Stimulated activated naive B cell treated with anti-CD40 and anti-IgM and Interleukin-4, amounts not matched to agents 10 μg/mL and 1 μg/mL and 100 μg/mL, for 72 hours (primary cell): Measurements from ENCODE around the gene NECTIN4.

ENCODE experiments used
- ATAC-seq, 2 donors: fragments of 150-1000 bp; cut with Tn5 transposase; replicated peaks; 2 replicates each; pipeline ENCODE4 v1.10.0; 2021; ENCODE audit warnings: moderate library complexity in 1 of 2
- DNase-seq: peaks from one replicate; pipeline ENCODE4 v3.0.0; 2021
- H3K27ac Mint-ChIP-seq: one replicate; pipeline ENCODE4 v1.8.0; 2022; ENCODE audit warnings: mild to moderate bottlenecking, mixed read lengths
- H3K27me3 Mint-ChIP-seq, 2 donors: one replicate each; pipeline ENCODE4 v1.8.0; 2022; ENCODE audit warnings: mixed read lengths in 2 of 2
- H3K36me3 Mint-ChIP-seq, 2 donors: one replicate each; pipeline ENCODE4 v1.8.0; 2022; ENCODE audit warnings: mixed read lengths in 2 of 2, mild to moderate bottlenecking in 1 of 2
- H3K4me1 Mint-ChIP-seq, 2 donors: one replicate each; pipeline ENCODE4 v1.8.0; 2022; ENCODE audit warnings: mixed read lengths in 2 of 2, mild to moderate bottlenecking in 1 of 2
- H3K4me3 Mint-ChIP-seq, 2 donors: one replicate each; pipeline ENCODE4 v1.8.0; 2022; ENCODE audit warnings: mild to moderate bottlenecking in 2 of 2, mixed read lengths in 2 of 2, moderate library complexity in 1 of 2
- H3K9me3 Mint-ChIP-seq, 2 donors: one replicate each; pipeline ENCODE4 v1.8.0; 2022; ENCODE audit warnings: mixed read lengths in 2 of 2, mild to moderate bottlenecking in 1 of 2

Gene NECTIN4

DNA sequence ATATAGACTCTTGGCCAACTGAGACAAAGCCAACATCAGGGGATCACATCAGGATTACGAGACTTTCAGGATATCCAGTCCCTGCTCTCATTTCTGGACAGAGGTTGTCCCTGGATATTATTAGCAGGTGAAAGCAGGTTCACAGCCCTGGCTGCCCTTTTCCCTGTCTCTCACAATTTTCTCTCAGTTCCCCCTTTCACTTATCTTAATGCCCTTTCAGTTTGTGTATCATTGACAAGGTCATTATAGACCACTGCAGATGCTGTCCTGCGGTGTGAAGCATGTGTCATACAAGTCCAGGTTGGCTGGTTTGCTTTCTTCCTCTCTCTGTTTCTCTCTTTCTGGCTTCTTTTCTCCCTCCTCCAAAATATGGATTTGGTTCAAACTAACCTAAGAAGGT is 6.7 kb upstream of the NECTIN4 start:
- Mint-ChIP-seq H3K36me3 (peaks cover 4 to 17% of the 10 kb centered on the region in 2 donors), H3K9me3 (no peaks in the 10 kb centered on the region), H3K4me1 (peaks cover 52 to 68% of the 10 kb centered on the region in 2 donors), H3K4me3 (peak overlapping the region; percentile 36 to 63), H3K27me3 (no peaks in the 10 kb centered on the region), H3K27ac (peak overlapping the region; percentile 89)
- ATAC-seq = peak; percentile 76 to 79
- DNase-seq = peak; percentile 40

DNA sequence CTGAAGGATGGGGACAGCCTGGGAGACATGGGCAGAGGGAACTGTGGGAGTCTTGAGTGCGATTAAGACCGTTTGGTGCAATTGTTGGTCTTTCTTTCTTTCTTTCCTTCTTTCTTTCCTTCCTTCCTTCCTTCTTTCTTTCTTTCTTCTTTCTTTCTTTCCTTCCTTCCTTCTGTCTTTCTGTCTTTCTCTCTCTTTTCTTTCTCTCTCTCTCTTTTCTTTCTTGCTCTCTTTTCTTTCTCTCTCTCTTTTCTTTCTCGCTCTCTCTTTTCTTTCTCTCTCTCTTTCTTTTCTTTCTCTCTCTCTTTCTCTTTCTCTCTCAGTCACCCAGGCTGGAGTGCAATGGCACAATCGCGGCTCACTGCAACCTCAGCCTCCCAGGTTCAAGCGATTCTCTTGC is 5.9 kb upstream of the NECTIN4 start:
- no peaks in the 10 kb centered on the region for H3K27me3 Mint-ChIP-seq
- no peak overlapping the region for H3K27ac Mint-ChIP-seq
- ATAC-seq = no peak
- no peak overlapping the region for H3K4me3 Mint-ChIP-seq
- no peak for DNase-seq
- peaks cover 50 to 62% of the 10 kb centered on the region in 2 donors for H3K4me1 Mint-ChIP-seq
- no peaks in the 10 kb centered on the region for H3K9me3 Mint-ChIP-seq
- H3K36me3 Mint-ChIP-seq = peaks cover 4 to 17% of the 10 kb centered on the region in 2 donors

GRCh38 chr1:161094481-161094880 is 5.1 kb upstream of the NECTIN4 start:
- Mint-ChIP-seq H3K27ac (no peak overlapping the region), H3K36me3 (peaks cover 4 to 10% of the 10 kb centered on the region in 2 donors), H3K27me3 (no peaks in the 10 kb centered on the region), H3K4me1 (peaks cover 47 to 58% of the 10 kb centered on the region in 2 donors), H3K4me3 (no peak overlapping the region), H3K9me3 (no peaks in the 10 kb centered on the region)
- no peak for ATAC-seq
- no peak for DNase-seq

- peaks cover 0 to 2% of the 10 kb centered on the region in 2 donors for H3K27me3 Mint-ChIP-seq
- peaks cover 0 to 2% of the 10 kb centered on the region in 2 donors for H3K36me3 Mint-ChIP-seq
- no peak overlapping the region for H3K4me3 Mint-ChIP-seq
- no peak overlapping the region for H3K27ac Mint-ChIP-seq
- no peaks in the 10 kb centered on the region for H3K9me3 Mint-ChIP-seq
- H3K4me1 Mint-ChIP-seq = peaks cover 36 to 42% of the 10 kb centered on the region in 2 donors
- no peak for DNase-seq
- peak in 1 of 2 donors; percentile 44 for ATAC-seq
Measured at GRCh38 chr1:161092621-161093028, 3.3 kb upstream of the NECTIN4 start.

GRCh38 chr1:161091796-161092507 is 2.6 kb upstream of the NECTIN4 start:
- no peak for ATAC-seq
- no peaks in the 10 kb centered on the region for H3K9me3 Mint-ChIP-seq
- peaks cover 29 to 36% of the 10 kb centered on the region in 2 donors for H3K4me1 Mint-ChIP-seq

DNA sequence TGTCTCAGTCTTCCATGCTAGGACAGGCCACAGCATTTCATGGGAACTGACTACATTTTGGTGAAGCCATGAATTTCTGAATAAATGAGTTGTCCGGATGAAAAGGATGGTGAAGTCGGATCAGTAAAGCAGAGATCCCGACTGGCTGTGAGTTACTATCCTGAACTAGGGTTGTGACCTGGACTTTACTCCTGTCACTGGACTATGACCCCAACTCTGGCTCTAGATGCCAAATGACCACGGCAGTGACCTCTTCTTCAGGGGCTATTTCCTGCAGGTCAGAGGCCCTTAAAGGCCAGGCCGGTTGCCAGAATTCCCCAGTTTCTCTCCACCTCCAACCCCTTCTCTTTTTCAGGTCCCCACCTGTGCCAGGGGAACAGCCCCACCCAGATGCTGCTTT is 1.7 kb upstream of the NECTIN4 start:
- Mint-ChIP-seq H3K4me3 (no peak overlapping the region), H3K27me3 (peaks cover 0 to 8% of the 10 kb centered on the region in 2 donors), H3K9me3 (no peaks in the 10 kb centered on the region), H3K4me1 (peaks cover 22 to 27% of the 10 kb centered on the region in 2 donors), H3K27ac (no peak overlapping the region), H3K36me3 (no peaks in the 10 kb centered on the region)
- no peak for ATAC-seq
- DNase-seq = no peak

More at GRCh38 chr1:161091796-161092507, 2.6 kb upstream of the NECTIN4 start:
- no peak for DNase-seq
- Mint-ChIP-seq H3K27ac (no peak overlapping the region), H3K4me3 (no peak overlapping the region), H3K27me3 (peaks cover 0 to 6% of the 10 kb centered on the region in 2 donors), H3K36me3 (no peaks in the 10 kb centered on the region)

- Mint-ChIP-seq H3K36me3 (no peaks in the 10 kb centered on the region), H3K4me3 (no peak overlapping the region), H3K27ac (no peak overlapping the region), H3K9me3 (no peaks in the 10 kb centered on the region), H3K4me1 (peaks cover 18 to 22% of the 10 kb centered on the region in 2 donors), H3K27me3 (peaks cover 0 to 13% of the 10 kb centered on the region in 2 donors)
- ATAC-seq (no peak), DNase-seq (no peak)
Measured at GRCh38 chr1:161090617-161091016, 1.3 kb upstream of the NECTIN4 start.

DNA sequence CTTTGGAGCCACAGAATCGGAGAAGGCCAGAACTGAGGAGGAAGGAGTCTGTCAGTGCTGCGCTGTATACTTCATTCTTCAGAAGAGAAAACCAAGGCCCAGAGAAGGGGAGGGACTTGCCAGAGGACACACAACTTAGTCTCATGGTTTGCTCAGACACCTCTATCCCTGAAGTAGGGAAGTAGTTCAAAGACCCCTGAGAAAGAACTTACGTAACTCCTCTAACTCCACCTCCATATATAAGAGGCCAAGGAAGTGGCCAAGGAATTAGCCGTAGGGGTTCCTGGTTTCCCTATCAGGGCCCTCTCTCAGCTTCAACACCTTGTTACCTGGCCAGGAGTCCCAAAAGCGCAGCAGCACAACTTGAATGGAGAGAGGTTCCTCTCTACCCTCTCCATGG is 580 bp upstream of the NECTIN4 start:
- Mint-ChIP-seq H3K27me3 (peaks cover 0 to 13% of the 10 kb centered on the region in 2 donors), H3K27ac (no peak overlapping the region), H3K4me1 (peaks cover 14 to 16% of the 10 kb centered on the region in 2 donors), H3K4me3 (no peak overlapping the region), H3K9me3 (no peaks in the 10 kb centered on the region), H3K36me3 (no peaks in the 10 kb centered on the region)
- ATAC-seq = no peak
- DNase-seq = no peak

- no peak for DNase-seq
- no peak for ATAC-seq
- Mint-ChIP-seq H3K4me1 (peaks cover 9 to 10% of the 10 kb centered on the region in 2 donors), H3K36me3 (no peaks in the 10 kb centered on the region), H3K9me3 (no peaks in the 10 kb centered on the region), H3K4me3 (no peak overlapping the region), H3K27me3 (peaks cover 0 to 13% of the 10 kb centered on the region in 2 donors), H3K27ac (no peak overlapping the region)
Measured at GRCh38 chr1:161088587-161089110, 709 bp downstream of the NECTIN4 start.

DNA sequence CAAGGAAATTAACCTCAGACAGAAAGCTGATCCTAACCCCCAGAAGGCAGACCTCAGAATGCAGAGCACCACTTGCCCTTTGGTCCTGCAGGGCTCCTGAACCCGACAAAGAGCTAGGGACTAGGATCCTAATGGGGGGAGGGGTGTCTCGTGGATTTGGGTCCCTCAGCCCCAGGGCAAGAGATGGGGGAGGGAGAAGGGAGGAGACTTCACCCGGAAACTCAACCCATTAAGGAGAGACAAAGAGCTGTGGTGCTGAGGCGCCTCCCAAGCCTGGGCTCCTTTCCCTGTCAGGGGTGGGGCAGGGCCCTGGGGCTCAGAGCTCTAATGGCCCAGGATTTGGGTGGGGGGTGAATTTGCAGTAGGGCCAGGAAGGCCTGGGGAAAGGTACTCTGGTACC is 2.9 kb downstream of the NECTIN4 start:
- no peaks in the 10 kb centered on the region for H3K4me1 Mint-ChIP-seq
- H3K27ac Mint-ChIP-seq = no peak overlapping the region
- ATAC-seq (no peak), DNase-seq (no peak)
- peaks cover 0 to 14% of the 10 kb centered on the region in 2 donors for H3K27me3 Mint-ChIP-seq
- no peaks in the 10 kb centered on the region for H3K9me3 Mint-ChIP-seq
- no peak overlapping the region for H3K4me3 Mint-ChIP-seq
- no peaks in the 10 kb centered on the region for H3K36me3 Mint-ChIP-seq

GRCh38 chr1:161085165-161085564 is 4.2 kb downstream of the NECTIN4 start:
- H3K4me1 Mint-ChIP-seq = no peaks in the 10 kb centered on the region
- H3K9me3 Mint-ChIP-seq = no peaks in the 10 kb centered on the region
- DNase-seq (no peak), ATAC-seq (no peak)
- H3K27ac Mint-ChIP-seq = no peak overlapping the region
- H3K4me3 Mint-ChIP-seq = no peak overlapping the region
- peaks cover 4 to 20% of the 10 kb centered on the region in 2 donors for H3K27me3 Mint-ChIP-seq
- no peaks in the 10 kb centered on the region for H3K36me3 Mint-ChIP-seq

- no peak for DNase-seq
- Mint-ChIP-seq H3K4me1 (no peaks in the 10 kb centered on the region), H3K27me3 (peaks cover 4 to 20% of the 10 kb centered on the region in 2 donors), H3K27ac (no peak overlapping the region), H3K4me3 (no peak overlapping the region), H3K9me3 (no peaks in the 10 kb centered on the region), H3K36me3 (no peaks in the 10 kb centered on the region)
- no peak for ATAC-seq
Measured at GRCh38 chr1:161084597-161084988, 4.8 kb downstream of the NECTIN4 start.

- no peak for DNase-seq
- H3K4me1 Mint-ChIP-seq = no peaks in the 10 kb centered on the region
- no peak overlapping the region for H3K4me3 Mint-ChIP-seq
- no peak for ATAC-seq
- H3K9me3 Mint-ChIP-seq = no peaks in the 10 kb centered on the region
- peaks cover 4 to 20% of the 10 kb centered on the region in 2 donors for H3K27me3 Mint-ChIP-seq
- no peaks in the 10 kb centered on the region for H3K36me3 Mint-ChIP-seq
- H3K27ac Mint-ChIP-seq = no peak overlapping the region
Measured at GRCh38 chr1:161083748-161084596, 5.4 kb downstream of the NECTIN4 start.

DNA sequence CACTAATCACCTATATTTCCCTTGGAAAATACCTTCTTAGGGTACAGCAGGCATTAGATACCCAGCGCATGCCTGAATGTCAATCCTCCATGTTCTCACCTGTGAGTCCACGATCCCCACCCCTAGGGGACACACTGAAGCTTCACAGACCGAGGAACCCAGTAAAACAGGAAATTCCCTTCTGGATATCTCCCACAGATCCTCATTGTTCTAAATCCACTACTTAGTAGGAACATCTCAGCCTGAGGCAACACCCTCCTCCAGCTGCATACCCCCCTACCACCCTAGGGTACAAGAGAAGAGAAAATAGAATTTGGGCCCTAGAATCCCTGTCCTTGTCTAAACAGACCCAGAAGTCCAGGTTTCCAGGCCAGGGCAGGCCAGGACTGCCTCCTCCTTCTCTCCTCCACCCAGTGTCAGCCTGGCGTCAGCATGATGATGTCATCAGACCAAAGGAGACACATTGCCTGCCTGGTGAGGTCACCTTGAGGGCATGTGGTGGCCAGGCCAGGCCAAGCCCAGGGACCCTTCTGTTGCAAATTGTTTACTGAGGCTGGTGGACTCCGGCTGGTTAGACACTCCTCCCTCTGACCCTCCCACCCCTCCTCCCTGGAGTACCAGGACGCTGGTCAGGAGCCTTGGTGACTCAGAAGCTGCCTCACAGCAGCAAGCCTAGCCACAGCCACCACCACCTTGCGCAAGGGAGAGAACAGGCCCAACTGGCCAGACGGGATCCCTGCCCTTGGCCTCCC is 6.2 kb downstream of the NECTIN4 start:
- no peak overlapping the region for H3K27ac Mint-ChIP-seq
- peaks cover 4 to 20% of the 10 kb centered on the region in 2 donors for H3K27me3 Mint-ChIP-seq
- no peaks in the 10 kb centered on the region for H3K9me3 Mint-ChIP-seq

More for the DNA sequence above, 6.2 kb downstream of the NECTIN4 start:
- ATAC-seq (no peak), DNase-seq (no peak)
- H3K36me3 Mint-ChIP-seq = no peaks in the 10 kb centered on the region
- no peaks in the 10 kb centered on the region for H3K4me1 Mint-ChIP-seq
- no peak overlapping the region for H3K4me3 Mint-ChIP-seq
